ENCODE data around the gene IRF6. TPM values are rescaled to one million over a fixed set of nuclear protein-coding genes. Genes with fewer than 3 reads are reported as not detected.

IRF6 gene
- total RNA-seq, 2 experiments from 2014 or later = 1.2 TPM

DNA sequence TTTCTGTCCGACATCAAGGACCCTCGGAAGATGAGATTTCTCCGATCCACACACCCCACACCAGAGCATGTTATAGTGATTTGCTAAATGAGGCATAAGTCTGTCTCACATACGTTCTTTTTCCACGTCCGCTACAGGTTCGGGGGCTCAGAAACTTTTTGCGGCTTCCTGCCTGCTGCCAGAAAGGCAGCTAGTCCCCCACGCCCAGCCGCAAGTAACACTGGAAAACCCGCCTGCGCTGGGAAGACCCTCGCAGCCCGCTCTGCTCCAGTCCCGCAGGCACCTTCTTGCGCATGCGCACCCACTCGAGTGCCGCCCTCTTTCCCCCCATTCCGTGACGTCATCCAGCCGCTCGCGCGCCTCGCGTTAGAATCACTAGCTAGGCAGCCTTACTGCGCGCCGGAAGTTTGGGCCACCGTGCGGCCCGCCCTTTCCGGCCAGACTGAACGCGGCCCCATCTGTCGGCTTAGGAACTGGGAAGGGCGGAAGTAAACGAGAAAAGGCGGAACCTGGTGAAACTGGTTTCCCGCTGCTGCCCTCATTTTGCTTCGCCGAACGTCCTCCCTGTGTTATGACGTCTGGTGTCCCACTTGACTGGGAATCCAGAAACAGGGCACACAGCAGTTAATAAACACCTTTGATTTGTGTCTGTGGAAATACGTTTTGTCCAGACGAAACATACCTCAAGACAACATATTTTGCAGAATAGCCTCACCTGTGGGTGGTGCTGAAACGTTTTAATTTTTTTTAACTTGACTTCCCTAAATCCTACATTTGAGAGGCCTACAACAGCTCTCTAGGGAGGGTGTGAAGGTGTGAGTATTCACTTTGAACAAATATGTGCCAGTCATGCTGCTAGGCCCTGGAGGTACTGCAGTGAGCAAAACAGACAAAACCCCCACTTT is 21.4 kb downstream of the IRF6 start, which contains the start of gene C1orf74:
TSS of gene C1orf74 (minus strand) at position 295 of the 905 bp plus-strand sequence. CDS start 925 bp downstream, outside the sequence.
- Mint-ChIP-seq H3K4me3 (peak within 1 kb of the TSS; percentile 96), H3K27ac (peak within 1 kb of the TSS; percentile 96), H3K4me1 (ENCODE audit: low read depth) (peaks cover 39% of the 10 kb centered on the region), H3K27me3 (no peaks in the 10 kb centered on the region), H3K9me3 (no peaks in the 10 kb centered on the region), H3K36me3 (ENCODE audit: low read depth) (peaks cover 45% of the 10 kb centered on the region)
- TF ChIP-seq CTCF (IDR thresholded peaks at IDR 0.05) = no peak
- peak; percentile 98 for ATAC-seq
- ChIA-PET CTCF (interaction anchor here (0.6 to 6.0 kb wide), 11 partner anchors 9 to 215 kb away, joined by 3 to 45 read pairs (median 3); partner anchors contain the start of gene IRF6), POLR2A (interaction anchor here (0.6 to 4.1 kb wide), 11 partner anchors 11 to 180 kb away, joined by 3 to 62 read pairs (median 3); no protein-coding TSS in a partner anchor)
- intact Hi-C loops (cut with micrococcal nuclease) = loop anchor here (1.0 to 2.0 kb wide), 2 partner anchors 16 to 30 kb away; no protein-coding TSS in a partner anchor
- DNase-seq = peak; percentile 99

GRCh38 chr1:209783386-209783785 is 22.6 kb downstream of the IRF6 start:
- intact Hi-C loops (cut with micrococcal nuclease) = no loop called here
- Mint-ChIP-seq H3K36me3 (ENCODE audit: low read depth) (peaks cover 57% of the 10 kb centered on the region), H3K27ac (peak overlapping the region; percentile 96), H3K9me3 (no peaks in the 10 kb centered on the region), H3K4me3 (peak overlapping the region; percentile 96), H3K4me1 (ENCODE audit: low read depth) (peaks cover 48% of the 10 kb centered on the region), H3K27me3 (no peaks in the 10 kb centered on the region)
- ATAC-seq = no peak
- POLR2A ChIA-PET = interaction anchor here (0.6 to 4.1 kb wide), 9 partner anchors 10 to 131 kb away, joined by 3 to 62 read pairs (median 4); partner anchors contain the start of gene LAMB3
- no peak for TF ChIP-seq CTCF (IDR thresholded peaks at IDR 0.05)
- no peak for DNase-seq
- CTCF ChIA-PET = interaction anchor here (0.6 to 6.0 kb wide), 8 partner anchors 9 to 214 kb away, joined by 3 to 45 read pairs (median 6); no protein-coding TSS in a partner anchor

DNA sequence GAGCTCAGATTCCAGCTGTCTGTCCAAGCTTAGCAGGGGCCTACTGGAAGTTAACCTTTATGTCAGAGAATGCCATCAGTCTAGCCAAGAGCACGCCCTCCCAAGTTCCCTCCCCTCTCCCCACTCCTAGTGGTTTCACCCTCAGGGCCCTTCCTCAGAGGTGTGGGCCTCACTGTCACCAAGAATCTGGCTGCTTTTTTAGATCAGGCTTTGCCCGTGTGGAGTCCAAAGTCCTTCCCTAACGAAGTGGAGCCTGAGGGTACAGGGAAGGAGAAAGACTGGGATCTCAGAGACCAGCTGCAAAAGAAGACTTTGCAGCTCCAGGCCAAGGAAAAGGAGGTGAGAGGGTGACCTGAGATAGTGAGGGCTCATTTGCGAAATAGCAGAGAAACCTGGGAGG is 25.7 kb downstream of the IRF6 start:
- no peak for TF ChIP-seq CTCF (IDR thresholded peaks at IDR 0.05)
- intact Hi-C loops (cut with micrococcal nuclease) = no loop called here
- Mint-ChIP-seq H3K27me3 (no peaks in the 10 kb centered on the region), H3K4me3 (no peak overlapping the region), H3K9me3 (no peaks in the 10 kb centered on the region), H3K36me3 (ENCODE audit: low read depth) (peaks cover 84% of the 10 kb centered on the region), H3K27ac (peak overlapping the region; percentile 13), H3K4me1 (ENCODE audit: low read depth) (peaks cover 64% of the 10 kb centered on the region)
- ATAC-seq (no peak), DNase-seq (no peak)
- CTCF ChIA-PET = no interaction called here
- POLR2A ChIA-PET = interaction anchor here (0.7 to 5.5 kb wide), 5 partner anchors 7 to 31 kb away, joined by 3 to 45 read pairs (median 10); no protein-coding TSS in a partner anchor

DNA sequence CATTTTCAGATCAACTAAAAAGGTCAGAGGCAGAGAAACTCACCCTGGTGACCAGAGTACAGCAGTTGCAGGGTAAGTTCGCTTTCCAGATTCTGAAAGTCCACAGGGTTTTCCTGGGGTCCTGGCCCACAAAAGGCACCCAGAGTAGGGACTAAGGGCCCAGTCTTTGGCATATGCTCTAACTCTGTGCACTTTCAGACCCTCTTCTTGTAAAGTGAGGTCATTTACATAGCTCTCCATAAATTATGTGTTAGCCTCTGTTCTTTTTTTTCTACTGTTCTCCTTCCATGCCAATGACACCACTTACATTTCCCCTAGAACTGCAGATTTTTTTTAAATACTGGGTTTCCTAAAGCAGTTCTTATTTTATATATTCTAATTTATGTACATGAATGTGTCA is 27.8 kb downstream of the IRF6 start:
- intact Hi-C loops (cut with micrococcal nuclease) = no loop called here
- Mint-ChIP-seq H3K9me3 (no peaks in the 10 kb centered on the region), H3K27ac (peak overlapping the region; percentile 63), H3K36me3 (ENCODE audit: low read depth) (peaks cover 86% of the 10 kb centered on the region), H3K4me3 (no peak overlapping the region), H3K27me3 (no peaks in the 10 kb centered on the region), H3K4me1 (ENCODE audit: low read depth) (peaks cover 60% of the 10 kb centered on the region)
- no peak for ATAC-seq
- POLR2A ChIA-PET = interaction anchor here (0.8 to 5.5 kb wide), 3 partner anchors 9 to 31 kb away, joined by 4 to 45 read pairs (median 6); no protein-coding TSS in a partner anchor
- CTCF ChIA-PET = interaction anchor here (1.0 kb wide), 1 partner anchor 8 kb away, joined by 3 read pairs; no protein-coding TSS in a partner anchor
- no peak for TF ChIP-seq CTCF (IDR thresholded peaks at IDR 0.05)
- DNase-seq = no peak

Data from activated CD8-positive, alpha-beta T cell treated with anti-CD3 and anti-CD28 coated beads for 36 hours (primary cell).